HEK293 (cell line): ENCODE data around the gene RHOT2.
A peak's percentile ranks its signal among the peaks of the same experiment; 100 is the strongest.

Experiments used
- GFI1B ChIP-seq: fragments of 450-650 bp; formaldehyde crosslinking; IDR thresholded peaks from 2 replicates; pipeline ENCODE4 v1.5.1; 2016; ENCODE audit warnings: missing biosample characterization, missing genetic modification characterization
- KLF7 ChIP-seq: fragments of 450-650 bp; formaldehyde crosslinking; IDR thresholded peaks from 2 replicates; pipeline ENCODE4 v1.5.1; 2016; ENCODE audit warnings: missing biosample characterization, missing genetic modification characterization, borderline replicate concordance
- KLF8 ChIP-seq: fragments of 450-650 bp; formaldehyde crosslinking; IDR thresholded peaks from 2 replicates; pipeline ENCODE4 v1.5.1; 2016; ENCODE audit warnings: missing biosample characterization, missing genetic modification characterization
- MZF1 ChIP-seq: fragments of 450-650 bp; formaldehyde crosslinking; IDR thresholded peaks from 2 replicates; pipeline ENCODE4 v1.5.1; 2017; ENCODE audit warnings: missing biosample characterization, missing genetic modification characterization, borderline replicate concordance
- PRDM4 ChIP-seq: fragments of 450-650 bp; formaldehyde crosslinking; IDR thresholded peaks from 2 replicates; pipeline ENCODE4 v1.5.1; 2017; ENCODE audit warnings: missing biosample characterization, missing genetic modification characterization
- SCRT2 ChIP-seq: fragments of 450-650 bp; formaldehyde crosslinking; IDR thresholded peaks from 2 replicates; pipeline ENCODE4 v1.5.1; 2016; ENCODE audit warnings: missing biosample characterization, missing genetic modification characterization
- SETDB1 ChIP-seq: IDR thresholded peaks from one replicate; pipeline ENCODE4 v1.6.1; 2017; ENCODE audit warnings: mild to moderate bottlenecking, low read length, moderate library complexity, mixed read lengths; ENCODE audit not compliant: insufficient read length
- SP3 ChIP-seq: fragments of 450-650 bp; formaldehyde crosslinking; IDR thresholded peaks from 2 replicates; pipeline ENCODE4 v1.5.1; 2016; ENCODE audit warnings: missing biosample characterization, missing genetic modification characterization
- TSHZ1 ChIP-seq: fragments of 450-650 bp; formaldehyde crosslinking; IDR thresholded peaks from 2 replicates; pipeline ENCODE4 v1.5.1; 2016; ENCODE audit warnings: missing biosample characterization, missing genetic modification characterization, borderline replicate concordance
- ZBTB21 ChIP-seq: fragments of 450-650 bp; formaldehyde crosslinking; IDR thresholded peaks from 2 replicates; pipeline ENCODE4 v1.5.1; 2017; ENCODE audit warnings: missing biosample characterization, missing genetic modification characterization
- ZBTB8A ChIP-seq: fragments of 450-650 bp; formaldehyde crosslinking; IDR thresholded peaks from 2 replicates; pipeline ENCODE4 v1.5.1; 2016; ENCODE audit warnings: missing biosample characterization, missing genetic modification characterization
- ZFP69B ChIP-seq: fragments of 450-650 bp; formaldehyde crosslinking; IDR thresholded peaks from 2 replicates; pipeline ENCODE4 v1.5.1; 2016; ENCODE audit warnings: missing biosample characterization, missing genetic modification characterization
- ZNF114 ChIP-seq: fragments of 450-650 bp; formaldehyde crosslinking; IDR thresholded peaks from 2 replicates; pipeline ENCODE4 v1.5.0; 2017; ENCODE audit warnings: missing biosample characterization, missing genetic modification characterization
- ZNF146 ChIP-seq: fragments of 450-650 bp; formaldehyde crosslinking; IDR thresholded peaks from 2 replicates; pipeline ENCODE4 v1.5.1; 2016; ENCODE audit warnings: missing biosample characterization, missing genetic modification characterization
- ZNF169 ChIP-seq: fragments of 450-650 bp; formaldehyde crosslinking; IDR thresholded peaks from 2 replicates; pipeline ENCODE4 v1.5.1; 2016; ENCODE audit warnings: missing biosample characterization, missing genetic modification characterization
- ZNF19 ChIP-seq: fragments of 450-650 bp; formaldehyde crosslinking; IDR thresholded peaks from 2 replicates; pipeline ENCODE4; 2016; ENCODE audit warnings: missing biosample characterization, missing genetic modification characterization, low read depth
- ZNF2 ChIP-seq: fragments of 450-650 bp; formaldehyde crosslinking; IDR thresholded peaks from 2 replicates; pipeline ENCODE4 v1.5.1; 2016; ENCODE audit warnings: missing biosample characterization, missing genetic modification characterization
- ZNF311 ChIP-seq: fragments of 450-650 bp; formaldehyde crosslinking; IDR thresholded peaks from 2 replicates; pipeline ENCODE4 v1.5.1; 2017; ENCODE audit warnings: missing biosample characterization, missing genetic modification characterization, borderline replicate concordance
- ZNF362 ChIP-seq: fragments of 450-650 bp; formaldehyde crosslinking; IDR thresholded peaks from 2 replicates; pipeline ENCODE4 v1.5.1; 2016; ENCODE audit warnings: missing biosample characterization, missing genetic modification characterization
- ZNF366 ChIP-seq: fragments of 450-650 bp; formaldehyde crosslinking; conservative IDR thresholded peaks from 2 replicates; pipeline ENCODE4 v1.5.1; 2016; ENCODE audit warnings: missing biosample characterization, missing genetic modification characterization
- ZNF37A ChIP-seq: fragments of 450-650 bp; IDR thresholded peaks from 2 replicates; pipeline ENCODE4 v1.5.1; 2018; ENCODE audit warnings: missing biosample characterization, missing genetic modification characterization
- ZNF48 ChIP-seq: fragments of 450-650 bp; formaldehyde crosslinking; IDR thresholded peaks from 2 replicates; pipeline ENCODE4 v1.5.1; 2016; ENCODE audit warnings: missing biosample characterization, missing genetic modification characterization
- ZNF768 ChIP-seq: fragments of 450-650 bp; formaldehyde crosslinking; IDR thresholded peaks from 2 replicates; pipeline ENCODE4 v1.5.1; 2018; ENCODE audit warnings: missing biosample characterization, mild to moderate bottlenecking, missing genetic modification characterization
- ZSCAN5A ChIP-seq: fragments of 450-650 bp; formaldehyde crosslinking; IDR thresholded peaks from 2 replicates; pipeline ENCODE4 v1.5.1; 2016; ENCODE audit warnings: missing biosample characterization, missing genetic modification characterization
- TF ChIP-seq, protein P1 (sequence below): fragments of 450-650 bp; formaldehyde crosslinking; IDR thresholded peaks from 2 replicates; pipeline ENCODE4 v1.5.1; 2017; ENCODE audit warnings: missing biosample characterization, missing genetic modification characterization
- TF ChIP-seq, protein P2 (sequence below): fragments of 450-650 bp; formaldehyde crosslinking; IDR thresholded peaks from 2 replicates; pipeline ENCODE4 v1.5.1; 2016; ENCODE audit warnings: missing biosample characterization, missing genetic modification characterization

Gene RHOT2

DNA sequence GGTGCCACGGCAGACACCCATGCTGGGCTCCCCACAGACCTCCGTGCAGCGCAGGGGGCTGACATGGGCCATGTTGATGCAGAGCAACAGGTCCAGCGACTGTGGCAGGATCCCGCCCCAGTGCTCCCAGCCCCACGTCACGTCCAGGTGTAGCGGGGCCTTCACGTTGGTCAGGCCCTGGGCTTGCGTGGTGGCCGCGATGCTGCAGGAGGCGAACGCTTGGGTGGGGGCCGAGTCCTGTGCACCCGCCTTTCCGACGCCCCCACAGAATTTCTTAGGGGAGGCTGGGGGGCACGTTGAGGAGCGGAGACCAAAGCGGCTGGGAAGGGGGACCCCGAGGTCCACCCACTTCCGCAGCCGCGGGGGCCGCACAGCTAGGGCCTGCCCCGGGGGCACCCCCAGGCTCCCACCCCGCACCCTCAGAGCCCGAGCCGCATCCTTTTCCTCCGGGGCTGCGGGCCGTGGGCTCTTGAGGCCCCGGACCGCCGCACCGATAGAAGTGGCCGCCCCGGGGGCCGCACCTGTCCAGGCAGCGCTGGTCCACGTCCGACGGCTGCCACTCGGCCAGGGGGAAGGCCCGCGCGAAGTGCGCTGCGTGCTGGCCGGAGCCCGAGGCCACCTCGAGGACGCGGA, 32.2 kb upstream of the RHOT2 start (continued):
- TF ChIP-seq KLF8 (tag by site-specific recombination), result peak; percentile 41; the same call in 1 of the 2 replicates
- no peak for TF ChIP-seq ZNF311
- TF ChIP-seq SCRT2 (tag by site-specific recombination), result peak; percentile 98
- 0 out of 2 replicates have a peak, but pooled peaks have one; percentile 33 for TF ChIP-seq ZNF768 (tag by site-specific recombination)
- TF ChIP-seq ZNF169 (tag by site-specific recombination), result no peak
- TF ChIP-seq SP3, result no peak
- TF ChIP-seq ZNF19 (tag by site-specific recombination), result no peak
- TF ChIP-seq, protein P1, sequence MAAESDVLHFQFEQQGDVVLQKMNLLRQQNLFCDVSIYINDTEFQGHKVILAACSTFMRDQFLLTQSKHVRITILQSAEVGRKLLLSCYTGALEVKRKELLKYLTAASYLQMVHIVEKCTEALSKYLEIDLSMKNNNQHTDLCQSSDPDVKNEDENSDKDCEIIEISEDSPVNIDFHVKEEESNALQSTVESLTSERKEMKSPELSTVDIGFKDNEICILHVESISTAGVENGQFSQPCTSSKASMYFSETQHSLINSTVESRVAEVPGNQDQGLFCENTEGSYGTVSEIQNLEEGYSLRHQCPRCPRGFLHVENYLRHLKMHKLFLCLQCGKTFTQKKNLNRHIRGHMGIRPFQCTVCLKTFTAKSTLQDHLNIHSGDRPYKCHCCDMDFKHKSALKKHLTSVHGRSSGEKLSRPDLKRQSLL (tag by site-specific recombination), result 0 out of 2 replicates have a peak, but pooled peaks have one; percentile 6
- no peak for TF ChIP-seq SETDB1
- TF ChIP-seq ZNF362 (tag by site-specific recombination), result no peak
- TF ChIP-seq ZNF2 (tag by site-specific recombination), result no peak
- no peak for TF ChIP-seq ZBTB21 (tag by site-specific recombination)
- TF ChIP-seq PRDM4 (tag by site-specific recombination), result 0 out of 2 replicates have a peak, but pooled peaks have one; percentile 39
- TF ChIP-seq, protein P2, sequence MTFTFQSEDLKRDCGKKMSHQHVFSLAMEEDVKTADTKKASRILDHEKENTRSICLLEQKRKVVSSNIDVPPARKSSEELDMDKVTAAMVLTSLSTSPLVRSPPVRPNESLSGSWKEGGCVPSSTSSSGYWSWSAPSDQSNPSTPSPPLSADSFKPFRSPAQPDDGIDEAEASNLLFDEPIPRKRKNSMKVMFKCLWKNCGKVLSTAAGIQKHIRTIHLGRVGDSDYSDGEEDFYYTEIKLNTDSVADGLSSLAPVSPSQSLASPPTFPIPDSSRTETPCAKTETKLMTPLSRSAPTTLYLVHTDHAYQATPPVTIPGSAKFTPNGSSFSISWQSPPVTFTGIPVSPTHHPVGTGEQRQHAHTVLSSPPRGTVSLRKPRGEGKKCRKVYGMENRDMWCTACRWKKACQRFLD (tag by site-specific recombination), result no peak
- no peak for TF ChIP-seq ZFP69B (tag by site-specific recombination)
- no peak for TF ChIP-seq KLF7 (tag by site-specific recombination)
- TF ChIP-seq GFI1B (tag by site-specific recombination), result no peak
- TF ChIP-seq MZF1 (tag by site-specific recombination), result no peak
- no peak for TF ChIP-seq ZNF146 (tag by site-specific recombination)
- no peak for TF ChIP-seq ZBTB8A (tag by site-specific recombination)
- no peak for TF ChIP-seq ZNF366 (tag by site-specific recombination)
- TF ChIP-seq ZNF48 (tag by site-specific recombination), result no peak
- TF ChIP-seq TSHZ1, result no peak
- TF ChIP-seq ZSCAN5A, result peak; percentile 84; the same call in 1 of the 2 replicates
- no peak for TF ChIP-seq ZNF37A (tag by site-specific recombination)
- no peak for TF ChIP-seq ZNF114 (tag by site-specific recombination)
- TF ChIP-seq, all 188 proteins: peak for 14
